OCI-LY3 (cell line): ENCODE measurements around the gene INSRR.

Experiments
- H2AFZ ChIP-seq: fragments of 200-600, 300-600 bp; shearing (Covaris generic); 2 replicates; pipeline ENCODE4 v1.6.0; 2014; ENCODE audit warnings: antibody characterized with exemption, low read depth, low read length
- H3K27ac ChIP-seq: fragments of 200-600, 300-600 bp; sonication (generic); 2 replicates; pipeline ENCODE4 v1.5.1; 2014; ENCODE audit warnings: mild to moderate bottlenecking, low read length, moderate library complexity, mixed read lengths
- H3K27me3 ChIP-seq: fragments of 200-600, 300-600 bp; sonication (generic); 2 replicates; pipeline ENCODE4 v1.6.1; 2014; ENCODE audit warnings: low read depth, low read length, mixed read lengths
- H3K36me3 ChIP-seq: fragments of 200-600, 300-600 bp; sonication (generic); replicated peaks from 2 replicates; pipeline ENCODE3; 2014; ENCODE audit warnings: low read depth, low read length, mixed read lengths
- H3K4me1 ChIP-seq: fragments of 300-600, 200-600 bp; sonication (generic); 2 replicates; pipeline ENCODE4 v1.6.1; 2014; ENCODE audit warnings: low read length, mixed read lengths
- H3K4me2 ChIP-seq: fragments of 200-600, 300-600 bp; sonication (generic); 2 replicates; pipeline ENCODE4 v1.6.1; 2014; ENCODE audit warnings: low read length, mixed read lengths
- H3K4me3 ChIP-seq: fragments of 300-600, 200-600 bp; sonication (generic); 2 replicates; pipeline ENCODE4 v1.5.1; 2014; ENCODE audit warnings: antibody characterized with exemption, mild to moderate bottlenecking, low read length, moderate library complexity
- H3K79me2 ChIP-seq: fragments of 300-600, 200-600 bp; shearing (Covaris generic); 2 replicates; pipeline ENCODE4 v1.6.1; 2014; ENCODE audit warnings: mild to moderate bottlenecking, low read length, mixed read lengths
- H3K9ac ChIP-seq: fragments of 300-600, 200-600 bp; shearing (Covaris generic); 2 replicates; pipeline ENCODE4 v1.6.0; 2014; ENCODE audit warnings: mild to moderate bottlenecking, low read length, moderate library complexity
- H3K9me3 ChIP-seq: fragments of 200-600, 300-600 bp; shearing (Covaris generic); 2 replicates; pipeline ENCODE4 v1.6.1; 2014; ENCODE audit warnings: low read length, mixed read lengths; ENCODE audit not compliant: insufficient read depth
- H4K20me1 ChIP-seq: fragments of 200-600, 300-600 bp; sonication (generic); 2 replicates; pipeline ENCODE4 v1.6.1; 2016; ENCODE audit warnings: low read length, mixed read lengths; ENCODE audit not compliant: insufficient read depth
- CTCF ChIP-seq: fragments of 200-600, 300-600 bp; sonication (generic); IDR thresholded peaks from 2 replicates; pipeline ENCODE4 v1.5.1; 2014; ENCODE audit warnings: antibody characterized with exemption, low read length, low read depth
- EZH2phosphoT487 ChIP-seq: fragments of 200-600 bp; shearing (Covaris generic); IDR thresholded peaks from 2 replicates; pipeline ENCODE4 v1.6.1; 2018; ENCODE audit warnings: antibody characterized with exemption, mixed run types, low read depth

The INSRR gene

GRCh38 chr1:156840186-156840897 lies 18.6 kb downstream of the INSRR start:
- Histone ChIP-seq H3K4me3 (no peak overlapping the region), H3K9ac (no peak overlapping the region), H3K27ac (no peak overlapping the region), H3K4me2 (no peak overlapping the region), H3K79me2 (no peaks in the 10 kb centered on the region), H3K36me3 (no peaks in the 10 kb centered on the region), H2AFZ (no peak overlapping the region), H3K4me1 (peaks cover 46% of the 10 kb centered on the region), H4K20me1 (no peaks in the 10 kb centered on the region), H3K9me3 (no peaks in the 10 kb centered on the region), H3K27me3 (no peaks in the 10 kb centered on the region)
- TF ChIP-seq EZH2phosphoT487 (no peak), CTCF (no peak)

- Histone ChIP-seq H3K36me3 (no peaks in the 10 kb centered on the region), H3K4me1 (peaks cover 53% of the 10 kb centered on the region), H3K4me2 (peak overlapping the region; percentile 66), H3K79me2 (no peaks in the 10 kb centered on the region), H4K20me1 (no peaks in the 10 kb centered on the region), H3K9me3 (no peaks in the 10 kb centered on the region), H3K9ac (no peak overlapping the region), H3K27ac (no peak overlapping the region), H3K27me3 (no peaks in the 10 kb centered on the region), H3K4me3 (no peak overlapping the region), H2AFZ (no peak overlapping the region)
- no peak for TF ChIP-seq CTCF
- TF ChIP-seq EZH2phosphoT487, result no peak
These were observed 19.3 kb downstream of the INSRR start for GRCh38 chr1:156839426-156840109.

GRCh38 chr1:156838972-156839371 lies 19.9 kb downstream of the INSRR start:
- Histone ChIP-seq H3K36me3 (no peaks in the 10 kb centered on the region), H3K9me3 (no peaks in the 10 kb centered on the region), H2AFZ (no peak overlapping the region), H3K27me3 (no peaks in the 10 kb centered on the region), H3K79me2 (no peaks in the 10 kb centered on the region), H3K9ac (no peak overlapping the region), H3K4me2 (peak overlapping the region; percentile 66), H3K27ac (no peak overlapping the region), H4K20me1 (no peaks in the 10 kb centered on the region), H3K4me1 (peaks cover 59% of the 10 kb centered on the region), H3K4me3 (peak overlapping the region; percentile 44)
- TF ChIP-seq CTCF, result peak; percentile 97
- TF ChIP-seq EZH2phosphoT487, result no peak

- H3K36me3 ChIP-seq, result no peaks in the 10 kb centered on the region
- H3K9ac ChIP-seq, result peak overlapping the region; percentile 25; the same call in 1 of the 2 replicates
- peak overlapping the region; percentile 53; the same call in 1 of the 2 replicates for H3K27ac ChIP-seq
- H2AFZ ChIP-seq, result no peak overlapping the region
- H4K20me1 ChIP-seq, result no peaks in the 10 kb centered on the region
- peaks cover 65% of the 10 kb centered on the region for H3K4me1 ChIP-seq
- H3K4me2 ChIP-seq, result peak overlapping the region; percentile 80
- no peaks in the 10 kb centered on the region for H3K9me3 ChIP-seq
- no peaks in the 10 kb centered on the region for H3K79me2 ChIP-seq
- no peaks in the 10 kb centered on the region for H3K27me3 ChIP-seq
- no peak for TF ChIP-seq CTCF
- TF ChIP-seq EZH2phosphoT487, result no peak
- H3K4me3 ChIP-seq, result no peak overlapping the region
These were observed 22.0 kb downstream of the INSRR start for GRCh38 chr1:156836892-156837291.
